Measurements from ENCODE around the gene MYLK. TPM values are rescaled to one million over a fixed set of nuclear protein-coding genes. Genes with fewer than 3 reads are reported as not detected.

MYLK gene
- total RNA-seq, 1 donor from 2014 or later: 24.3 TPM

- H3K27me3 Mint-ChIP-seq (ENCODE audit: unreplicated experiment): no peaks in the 10 kb centered on the region
- DNase-seq (ENCODE audit: extremely low spot score, unreplicated experiment): no peak
- peaks cover 23% of the 10 kb centered on the region for H3K4me1 Mint-ChIP-seq (ENCODE audit: unreplicated experiment)
- no peaks in the 10 kb centered on the region for H3K36me3 Mint-ChIP-seq (ENCODE audit: unreplicated experiment)
- no peak for TF ChIP-seq CTCF (IDR thresholded peaks at IDR 0.05)
- no peak overlapping the region for H3K27ac Mint-ChIP-seq (ENCODE audit: unreplicated experiment)
- no peaks in the 10 kb centered on the region for H3K9me3 Mint-ChIP-seq (ENCODE audit: unreplicated experiment)
- H3K4me3 Mint-ChIP-seq (ENCODE audit: unreplicated experiment): no peak overlapping the region
These were observed 103.0 kb downstream of the MYLK start for GRCh38 chr3:123781138-123781537.

- TF ChIP-seq CTCF (IDR thresholded peaks at IDR 0.05): no peak
- H3K4me3 Mint-ChIP-seq (ENCODE audit: unreplicated experiment): no peak overlapping the region
These were observed 103.5 kb downstream of the MYLK start for GRCh38 chr3:123780656-123781055.

GRCh38 chr3:123779655-123780231, 104.4 kb downstream of the MYLK start:
- no peak for TF ChIP-seq CTCF (IDR thresholded peaks at IDR 0.05)
- no peak for DNase-seq (ENCODE audit: extremely low spot score, unreplicated experiment)
- Mint-ChIP-seq H3K27me3 (ENCODE audit: unreplicated experiment) (no peaks in the 10 kb centered on the region), H3K36me3 (ENCODE audit: unreplicated experiment) (no peaks in the 10 kb centered on the region), H3K27ac (ENCODE audit: unreplicated experiment) (no peak overlapping the region), H3K9me3 (ENCODE audit: unreplicated experiment) (no peaks in the 10 kb centered on the region), H3K4me1 (ENCODE audit: unreplicated experiment) (peaks cover 23% of the 10 kb centered on the region), H3K4me3 (ENCODE audit: unreplicated experiment) (no peak overlapping the region)

More at GRCh38 chr3:123780656-123781055, 103.5 kb downstream of the MYLK start:
- Mint-ChIP-seq H3K9me3 (ENCODE audit: unreplicated experiment) (no peaks in the 10 kb centered on the region), H3K27ac (ENCODE audit: unreplicated experiment) (no peak overlapping the region), H3K27me3 (ENCODE audit: unreplicated experiment) (no peaks in the 10 kb centered on the region), H3K4me1 (ENCODE audit: unreplicated experiment) (peaks cover 23% of the 10 kb centered on the region), H3K36me3 (ENCODE audit: unreplicated experiment) (no peaks in the 10 kb centered on the region)
- no peak for DNase-seq (ENCODE audit: extremely low spot score, unreplicated experiment)

GRCh38 chr3:123778991-123779622, 105.0 kb downstream of the MYLK start:
- H3K4me3 Mint-ChIP-seq (ENCODE audit: unreplicated experiment): no peak overlapping the region
- H3K27ac Mint-ChIP-seq (ENCODE audit: unreplicated experiment): no peak overlapping the region
- no peaks in the 10 kb centered on the region for H3K9me3 Mint-ChIP-seq (ENCODE audit: unreplicated experiment)
- no peaks in the 10 kb centered on the region for H3K27me3 Mint-ChIP-seq (ENCODE audit: unreplicated experiment)
- TF ChIP-seq CTCF (IDR thresholded peaks at IDR 0.05): no peak
- no peak for DNase-seq (ENCODE audit: extremely low spot score, unreplicated experiment)
- peaks cover 26% of the 10 kb centered on the region for H3K4me1 Mint-ChIP-seq (ENCODE audit: unreplicated experiment)
- H3K36me3 Mint-ChIP-seq (ENCODE audit: unreplicated experiment): no peaks in the 10 kb centered on the region

GRCh38 chr3:123778525-123778924, 105.6 kb downstream of the MYLK start:
- Mint-ChIP-seq H3K27me3 (ENCODE audit: unreplicated experiment) (no peaks in the 10 kb centered on the region), H3K9me3 (ENCODE audit: unreplicated experiment) (no peaks in the 10 kb centered on the region), H3K4me1 (ENCODE audit: unreplicated experiment) (peaks cover 32% of the 10 kb centered on the region), H3K4me3 (ENCODE audit: unreplicated experiment) (no peak overlapping the region), H3K27ac (ENCODE audit: unreplicated experiment) (no peak overlapping the region), H3K36me3 (ENCODE audit: unreplicated experiment) (no peaks in the 10 kb centered on the region)
- no peak for TF ChIP-seq CTCF (IDR thresholded peaks at IDR 0.05)
- no peak for DNase-seq (ENCODE audit: extremely low spot score, unreplicated experiment)
